BJ (cell line): ENCODE data around the gene FAM168A. TPM values are rescaled to one million over a fixed set of nuclear protein-coding genes. Genes with fewer than 3 reads are reported as not detected.

ENCODE experiments used
- CTCF ChIA-PET: fragments of 350-600 bp; formaldehyde crosslinking; extraction: SDS; loops from one replicate; lab custom pipeline; 2021; ENCODE audit warnings: antibody characterized with exemption, inconsistent platforms; lab: Yijun Ruan, JAX
- POLR2A ChIA-PET: fragments of 300-600 bp; sonication (Branson Sonifier 250); formaldehyde crosslinking; extraction: SDS; loops from one replicate; lab custom pipeline; 2021; ENCODE audit warnings: antibody characterized with exemption; lab: Charles Lee
- DNase-seq: peaks from one replicate; pipeline ENCODE4 v3.0.0-alpha.2; 2011; ENCODE audit warnings: low read depth
- H3K27me3 ChIP-seq: 2 replicates; pipeline ENCODE4 v1.6.0; 2011; ENCODE audit warnings: low read length; ENCODE audit not compliant: control insufficient read depth, insufficient read depth
- H3K36me3 ChIP-seq: 2 replicates; pipeline ENCODE4 v1.5.1; 2011; ENCODE audit warnings: low read length; ENCODE audit not compliant: control insufficient read depth, insufficient read depth
- H3K4me3 ChIP-seq: 2 replicates; pipeline ENCODE4 v1.5.1; 2011; ENCODE audit warnings: low read depth, mild to moderate bottlenecking, control low read depth, low read length
- polyA plus RNA-seq: library from polyadenylated mRNA; depleted of rRNA; stranded (reverse); fragments of >200 nt; gene quantifications from 2 replicates; pipeline ENCODE4 v1.2.3, GENCODE V29; 2011
- TF ChIP-seq, protein P1 (sequence below): IDR thresholded peaks from 2 replicates; pipeline ENCODE4 v1.5.1; 2011; ENCODE audit warnings: low read depth, mild to moderate bottlenecking, control low read depth, inconsistent platforms, low read length, moderate library complexity; ENCODE audit not compliant: insufficient read depth

FAM168A gene
- polyA plus RNA-seq, 1 experiment: 19.1 TPM

DNA sequence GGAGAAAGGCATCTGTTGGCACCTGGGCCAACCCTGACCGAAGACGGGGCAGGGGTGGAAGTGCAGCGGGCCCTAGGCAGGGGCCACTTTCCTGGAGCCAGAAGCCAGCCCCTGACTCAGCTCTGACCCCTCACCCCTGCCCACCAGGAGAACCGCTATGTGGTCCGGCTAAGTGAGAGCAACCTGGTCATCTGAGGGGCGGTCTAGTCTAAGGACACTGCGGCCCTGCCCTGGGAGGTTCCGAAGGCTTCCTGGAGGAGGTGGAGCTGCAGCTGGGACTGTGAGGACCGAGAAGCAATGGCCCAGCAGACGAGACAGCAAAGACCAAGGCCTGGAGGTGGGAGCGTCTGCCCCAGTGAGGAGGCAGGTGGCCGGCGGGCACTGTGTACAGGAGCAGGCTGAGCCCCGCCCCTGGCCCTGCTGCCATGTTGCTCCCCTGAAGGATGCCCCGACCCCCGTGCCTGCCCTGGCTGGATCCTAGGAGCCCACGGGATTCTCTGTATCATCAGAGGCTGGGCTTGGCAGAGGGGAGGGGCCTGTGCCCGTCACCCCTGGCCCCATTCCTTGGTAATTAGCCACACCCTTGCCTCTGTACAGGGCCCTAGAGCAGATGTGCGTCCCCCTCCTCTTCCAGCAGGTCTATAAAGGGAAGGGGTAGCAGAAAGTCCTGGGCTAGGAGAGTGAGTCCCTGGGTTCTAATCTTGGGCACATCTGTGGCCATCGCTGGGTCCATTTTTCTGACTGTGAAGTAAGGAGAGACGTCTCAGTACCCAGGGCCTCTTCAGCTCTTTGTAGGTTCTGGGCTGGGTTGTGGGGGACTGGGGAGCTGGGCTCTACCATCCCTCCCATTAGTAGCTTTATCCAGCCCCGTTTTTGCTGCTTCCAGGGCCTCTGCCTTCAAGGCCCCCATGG, 202.4 kb downstream of the FAM168A start:
- CTCF ChIA-PET: interaction anchor here (0.8 to 9.7 kb wide), 12 partner anchors 15 to 267 kb away, joined by 3 to 100 read pairs (median 4); partner anchors contain the start of gene RELT

DNA sequence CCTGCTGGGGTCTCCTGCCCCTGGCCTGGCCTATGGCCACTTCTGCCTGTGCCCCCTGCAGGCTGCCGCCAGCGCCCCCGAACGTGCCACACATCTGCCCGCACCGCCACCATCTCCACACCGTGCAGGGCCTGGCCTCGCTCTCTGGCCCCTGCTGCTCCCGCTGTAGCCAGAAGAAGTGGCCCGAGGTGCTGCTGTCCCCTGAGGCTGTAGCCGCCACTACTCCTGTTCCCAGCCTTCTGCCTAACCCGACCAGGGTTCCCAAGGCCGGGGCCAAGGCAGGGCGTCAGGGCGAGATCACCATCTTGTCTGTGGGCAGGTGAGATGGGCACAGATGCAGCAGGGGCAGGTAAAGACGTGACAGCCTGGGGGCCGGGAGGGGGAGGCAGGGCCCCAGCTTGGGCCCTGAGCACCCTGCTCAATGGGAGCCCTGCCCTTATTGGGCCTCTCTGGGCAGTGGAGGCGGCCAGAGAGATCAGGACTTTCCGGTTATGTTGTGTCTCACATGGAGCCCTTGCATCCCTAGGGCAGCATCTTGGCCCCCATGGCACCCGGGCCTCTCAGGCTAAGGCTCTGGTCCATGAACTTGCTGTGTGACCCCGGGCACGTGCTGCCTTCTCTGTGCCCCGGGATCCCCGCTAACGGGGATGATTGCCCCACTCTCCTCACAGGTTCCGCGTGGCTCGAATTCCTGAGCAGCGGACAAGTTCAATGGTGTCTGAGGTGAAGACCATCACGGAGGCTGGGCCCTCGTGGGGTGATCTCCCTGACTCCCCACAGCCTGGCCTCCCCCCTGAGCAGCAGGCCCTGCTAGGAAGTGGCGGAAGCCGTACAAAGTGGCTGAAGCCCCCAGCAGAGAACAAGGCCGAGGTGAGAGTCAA, 203.3 kb downstream of the FAM168A start:
- no peaks in the 10 kb centered on the region for H3K27me3 ChIP-seq
- ChIA-PET POLR2A (no interaction called here), CTCF (interaction anchor here (0.6 to 3.5 kb wide), 16 partner anchors 8 to 266 kb away, joined by 3 to 28 read pairs (median 11); partner anchors contain the start of gene RELT)
- no peak for DNase-seq
- H3K36me3 ChIP-seq: peaks cover 15% of the 10 kb centered on the region
- H3K4me3 ChIP-seq: no peak overlapping the region
- TF ChIP-seq, protein P1, sequence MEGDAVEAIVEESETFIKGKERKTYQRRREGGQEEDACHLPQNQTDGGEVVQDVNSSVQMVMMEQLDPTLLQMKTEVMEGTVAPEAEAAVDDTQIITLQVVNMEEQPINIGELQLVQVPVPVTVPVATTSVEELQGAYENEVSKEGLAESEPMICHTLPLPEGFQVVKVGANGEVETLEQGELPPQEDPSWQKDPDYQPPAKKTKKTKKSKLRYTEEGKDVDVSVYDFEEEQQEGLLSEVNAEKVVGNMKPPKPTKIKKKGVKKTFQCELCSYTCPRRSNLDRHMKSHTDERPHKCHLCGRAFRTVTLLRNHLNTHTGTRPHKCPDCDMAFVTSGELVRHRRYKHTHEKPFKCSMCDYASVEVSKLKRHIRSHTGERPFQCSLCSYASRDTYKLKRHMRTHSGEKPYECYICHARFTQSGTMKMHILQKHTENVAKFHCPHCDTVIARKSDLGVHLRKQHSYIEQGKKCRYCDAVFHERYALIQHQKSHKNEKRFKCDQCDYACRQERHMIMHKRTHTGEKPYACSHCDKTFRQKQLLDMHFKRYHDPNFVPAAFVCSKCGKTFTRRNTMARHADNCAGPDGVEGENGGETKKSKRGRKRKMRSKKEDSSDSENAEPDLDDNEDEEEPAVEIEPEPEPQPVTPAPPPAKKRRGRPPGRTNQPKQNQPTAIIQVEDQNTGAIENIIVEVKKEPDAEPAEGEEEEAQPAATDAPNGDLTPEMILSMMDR: no peak

More for the DNA sequence above, 202.4 kb downstream of the FAM168A start:
- TF ChIP-seq, protein P1: no peak
- Histone ChIP-seq H3K36me3 (peaks cover 15% of the 10 kb centered on the region), H3K27me3 (no peaks in the 10 kb centered on the region), H3K4me3 (no peak overlapping the region)
- POLR2A ChIA-PET: no interaction called here
- no peak for DNase-seq

DNA sequence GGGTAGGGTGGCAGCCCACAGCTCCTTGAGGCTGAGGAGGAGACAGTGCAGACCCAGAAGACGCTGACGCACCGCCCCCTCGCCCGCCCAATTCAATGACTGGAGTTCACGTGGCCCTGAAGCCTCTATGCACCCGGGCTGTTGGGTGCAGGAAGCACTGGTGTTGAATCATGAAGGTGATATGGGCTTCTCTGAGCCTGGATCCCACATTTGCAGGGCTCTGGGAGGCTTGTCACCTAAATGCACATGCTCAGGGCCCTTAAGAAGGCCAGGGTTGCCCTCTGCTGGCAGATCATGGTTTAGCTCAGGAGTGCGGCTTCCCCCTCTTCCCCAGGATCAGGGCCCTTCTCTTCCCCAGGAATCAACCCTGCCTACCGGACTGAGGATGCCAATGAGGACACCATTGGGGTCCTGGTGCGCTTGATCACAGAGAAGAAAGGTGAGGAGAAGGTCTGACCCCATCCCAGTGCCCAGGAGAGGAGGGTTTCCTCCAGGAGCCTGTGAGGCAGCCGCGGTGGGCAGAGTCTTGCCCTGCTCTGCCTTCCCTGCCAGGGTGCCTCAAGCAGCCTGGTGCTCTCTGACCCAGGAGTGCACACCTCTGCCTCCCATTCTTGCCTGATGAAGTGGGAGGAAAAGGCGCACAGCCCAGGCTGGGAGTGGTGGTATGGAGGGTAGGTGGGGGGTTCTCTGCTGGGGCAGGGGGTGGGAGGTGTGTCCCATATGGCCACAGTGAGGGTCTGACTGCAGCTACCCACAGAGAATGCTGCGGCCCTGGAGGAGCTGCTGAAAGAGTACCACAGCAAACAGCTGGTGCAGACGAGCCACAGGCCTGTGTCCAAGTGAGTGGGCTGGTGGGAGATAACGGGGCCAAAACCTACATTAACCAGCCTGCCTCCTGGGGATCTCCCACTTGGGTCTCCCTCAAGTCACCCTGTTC, 204.2 kb downstream of the FAM168A start:
- ChIA-PET CTCF (interaction anchor here (0.6 to 3.5 kb wide), 32 partner anchors 8 to 267 kb away, joined by 3 to 30 read pairs (median 6); partner anchors contain the start of genes ARHGEF17 and RELT), POLR2A (no interaction called here)
- TF ChIP-seq, protein P1: peak; percentile 88
- H3K4me3 ChIP-seq: no peak overlapping the region
- H3K27me3 ChIP-seq: no peaks in the 10 kb centered on the region
- H3K36me3 ChIP-seq: peaks cover 15% of the 10 kb centered on the region
- no peak for DNase-seq

DNA sequence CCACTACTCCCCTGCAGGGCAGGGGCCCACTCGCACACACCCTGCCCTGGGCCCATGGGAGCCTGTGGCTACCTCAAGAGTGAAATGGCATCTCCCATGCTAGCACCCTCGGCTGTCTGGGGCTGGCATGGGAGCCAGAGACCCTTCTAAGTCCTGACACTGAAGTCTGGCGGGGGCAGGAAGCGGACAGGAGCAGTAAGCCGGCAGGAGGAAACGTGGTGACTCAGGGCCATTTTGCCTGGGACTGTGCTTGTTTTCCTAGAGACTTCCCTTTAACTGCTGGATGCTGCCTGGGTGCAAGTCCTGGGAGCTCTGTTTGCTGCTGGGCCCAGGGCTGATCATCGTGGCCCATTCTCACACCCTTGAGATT, 204.9 kb downstream of the FAM168A start:
- POLR2A ChIA-PET: no interaction called here
- DNase-seq: no peak
- Histone ChIP-seq H3K4me3 (no peak overlapping the region), H3K27me3 (no peaks in the 10 kb centered on the region), H3K36me3 (peaks cover 15% of the 10 kb centered on the region)
- CTCF ChIA-PET: interaction anchor here (0.6 to 3.5 kb wide), 28 partner anchors 8 to 267 kb away, joined by 3 to 30 read pairs (median 7); partner anchors contain the start of genes ARHGEF17 and RELT
- TF ChIP-seq, protein P1: no peak
